Measurements from ENCODE around the gene PHLDA2. TPM values are rescaled to one million over a fixed set of nuclear protein-coding genes. Genes with fewer than 3 reads are reported as not detected.

PHLDA2 gene
- total and polyA plus RNA-seq, 8 donors, result 0.16 to 9.0 (median 2.6) TPM

- H3K27ac ChIP-seq, result no peak overlapping the region
- H3K4me1 ChIP-seq, result no peaks in the 10 kb centered on the region
- H3K27me3 ChIP-seq, result no peaks in the 10 kb centered on the region
- H3K36me3 ChIP-seq, result peaks cover 6 to 79% (median 21%) of the 10 kb centered on the region in 3 donors
- DNase-seq (no peak), ATAC-seq (no peak), FAIRE-seq (no peak)
- 96 to 99% methylated on average over 3 of the region's 3 CpGs for WGBS, 2 donors
- TF ChIP-seq CTCF (IDR thresholded peaks at IDR 0.05), result no peak
- H3K9me3 ChIP-seq, result no peaks in the 10 kb centered on the region
- no peak overlapping the region for H3K4me3 ChIP-seq
- intact Hi-C loops (cut with DNase I), result no loop called here
Observed at GRCh38 chr11:2974272-2974671, 45.1 kb upstream of the PHLDA2 start.

GRCh38 chr11:2968341-2968900 is 39.2 kb upstream of the PHLDA2 start:
- FAIRE-seq (no peak), DNase-seq (no peak), ATAC-seq (no peak)
- Histone ChIP-seq H3K4me1 (no peaks in the 10 kb centered on the region), H3K27ac (no peak overlapping the region), H3K36me3 (peaks cover 6 to 83% (median 7%) of the 10 kb centered on the region in 3 donors), H3K4me3 (no peak overlapping the region), H3K27me3 (no peaks in the 10 kb centered on the region), H3K9me3 (no peaks in the 10 kb centered on the region)
- TF ChIP-seq CTCF (IDR thresholded peaks at IDR 0.05), result no peak
- intact Hi-C loops (cut with DNase I), result no loop called here
- WGBS, 2 donors, result 77 to 82% methylated on average over 6 of the region's 6 CpGs

GRCh38 chr11:2964782-2965181 is 35.6 kb upstream of the PHLDA2 start:
- DNase-seq, result no peak
- ATAC-seq, result no peak
- FAIRE-seq, result no peak
- peaks cover 0 to 71% (median 11%) of the 10 kb centered on the region in 3 donors for H3K36me3 ChIP-seq
- WGBS, 2 donors, result 80 to 82% methylated on average over 4 of the region's 4 CpGs
- H3K27me3 ChIP-seq, result no peaks in the 10 kb centered on the region
- H3K27ac ChIP-seq, result no peak overlapping the region
- intact Hi-C loops (cut with DNase I), result no loop called here
- no peaks in the 10 kb centered on the region for H3K4me1 ChIP-seq
- no peak overlapping the region for H3K4me3 ChIP-seq
- H3K9me3 ChIP-seq, result no peaks in the 10 kb centered on the region
- TF ChIP-seq CTCF (IDR thresholded peaks at IDR 0.05), result no peak

GRCh38 chr11:2963761-2964160 is 34.5 kb upstream of the PHLDA2 start:
- Histone ChIP-seq H3K27ac (no peak overlapping the region), H3K4me1 (no peaks in the 10 kb centered on the region), H3K4me3 (no peak overlapping the region), H3K27me3 (no peaks in the 10 kb centered on the region), H3K36me3 (peaks cover 0 to 71% (median 11%) of the 10 kb centered on the region in 3 donors), H3K9me3 (no peaks in the 10 kb centered on the region)
- WGBS, 2 donors, result 94 to 97% methylated on average over 6 of the region's 6 CpGs
- no peak for FAIRE-seq
- TF ChIP-seq CTCF (IDR thresholded peaks at IDR 0.05), result no peak
- no peak for DNase-seq
- intact Hi-C loops (cut with DNase I), result no loop called here
- no peak for ATAC-seq

- Histone ChIP-seq H3K36me3 (peaks cover 0 to 71% (median 11%) of the 10 kb centered on the region in 3 donors), H3K9me3 (no peaks in the 10 kb centered on the region), H3K4me1 (no peaks in the 10 kb centered on the region), H3K4me3 (no peak overlapping the region), H3K27ac (no peak overlapping the region), H3K27me3 (no peaks in the 10 kb centered on the region)
- no peak for TF ChIP-seq CTCF (IDR thresholded peaks at IDR 0.05)
- WGBS, 2 donors, result 91 to 92% methylated on average over 7 of the region's 7 CpGs
- intact Hi-C loops (cut with DNase I), result no loop called here
- ATAC-seq, result no peak
- no peak for DNase-seq
- no peak for FAIRE-seq
Observed at GRCh38 chr11:2963112-2963754, 34.0 kb upstream of the PHLDA2 start.
